HepG2 (cell line): ENCODE results near the gene PLS1. TPM values are rescaled to one million over a fixed set of nuclear protein-coding genes. Genes with fewer than 3 reads are reported as not detected.

Experiments
- ATAC-seq: fragments of 200-7000 bp; cut with Tn5 transposase; 3 replicates; pipeline ENCODE4 v1.9.1; 2020; ENCODE audit warnings: mild to moderate bottlenecking, moderate library complexity
- BruUV-seq: library from RNA; stranded (reverse); fragments of 400-500 nt; replicated peaks from 2 replicates; lab custom pipeline; 2021; lab: Mats Ljungman, UMichigan
- CTCF ChIA-PET: fragments of 300-600 bp; formaldehyde crosslinking; extraction: SDS; loops from one replicate; lab custom pipeline; 2021; ENCODE audit warnings: low total read pairs, inconsistent platforms, low intra/inter-chr PET ratio; lab: Yijun Ruan, JAX
- POLR2A ChIA-PET: fragments of 350-600 bp; sonication (Branson Sonifier 250); formaldehyde crosslinking; loops from one replicate; lab custom pipeline; 2020; ENCODE audit warnings: antibody characterized with exemption, inconsistent platforms; lab: Yijun Ruan, JAX
- DNase-seq: peaks from one replicate; pipeline ENCODE4 v3.0.0-alpha.2; 2015; ENCODE audit warnings: low spot score
- FAIRE-seq: peaks from 3 replicates; lab custom pipeline; 2011; peaks lifted over from hg19 to GRCh38; lab: Jason Lieb, UNC
- H2AFZ ChIP-seq: one replicate; pipeline ENCODE4 v1.6.1; 2011; ENCODE audit warnings: low read length, inconsistent platforms
- H3K27ac ChIP-seq: fragments of 300-600 bp; 3 replicates; pipeline ENCODE4 v1.8.0; 2011; ENCODE audit warnings: mixed run types, mild to moderate bottlenecking, mixed read lengths, low read length, inconsistent platforms; ENCODE audit not compliant: insufficient read depth; ENCODE audit errors: extremely low read length
- H3K27me3 ChIP-seq, 2 experiments: fragments of 200-600 bp in 1 of 2; 2 replicates in 1 of 2; 3 replicates in 1 of 2; pipeline versions ENCODE4 v1.6.0 to v1.8.0; 2011; ENCODE audit warnings: low read length in 2 of 2, mild to moderate bottlenecking in 2 of 2, moderate library complexity in 2 of 2, inconsistent platforms in 1 of 2; ENCODE audit not compliant: insufficient read depth in 2 of 2, control insufficient read depth in 1 of 2
- H3K36me3 ChIP-seq, 2 experiments: fragments of 200-600 bp in 1 of 2; replicated peaks in 1 of 2; 2 replicates in 1 of 2; 3 replicates in 1 of 2; pipeline versions ENCODE4 v1.5.1 to v1.8.0; 2011; ENCODE audit warnings: low read length in 2 of 2, inconsistent platforms in 1 of 2; ENCODE audit not compliant: insufficient read depth in 2 of 2, control insufficient read depth in 1 of 2
- H3K4me1 ChIP-seq: 2 replicates; pipeline ENCODE4 v1.5.1; 2012; ENCODE audit warnings: low read length, inconsistent platforms; ENCODE audit not compliant: insufficient read depth
- H3K4me2 ChIP-seq: 2 replicates; pipeline ENCODE4 v1.6.0; 2011; ENCODE audit warnings: low read depth, low read length, inconsistent platforms
- H3K4me3 ChIP-seq, 3 experiments: fragments of 200-600 bp in 1 of 3; sonication (generic), shearing (Covaris generic) in 1 of 3; replicated peaks in 1 of 3; 2 replicates each; pipeline ENCODE4 v1.5.1; 2011 to 2016; ENCODE audit warnings: low read length in 3 of 3, inconsistent platforms in 2 of 3, low read depth in 2 of 3, mild to moderate bottlenecking in 2 of 3, control low read depth in 1 of 3, mixed read lengths in 1 of 3; ENCODE audit not compliant: insufficient read depth in 1 of 3
- H3K79me2 ChIP-seq: one replicate; pipeline ENCODE4 v1.6.1; 2011; ENCODE audit warnings: low read length, inconsistent platforms; ENCODE audit not compliant: insufficient read depth
- H3K9ac ChIP-seq: 2 replicates; pipeline ENCODE4 v1.6.0; 2011; ENCODE audit warnings: mild to moderate bottlenecking, low read depth, low read length, inconsistent platforms; ENCODE audit not compliant: insufficient read depth
- H3K9me3 ChIP-seq: 2 replicates; pipeline ENCODE4 v1.5.1; 2012; ENCODE audit warnings: mild to moderate bottlenecking, low read length
- H4K20me1 ChIP-seq: 2 replicates; pipeline ENCODE4 v1.6.0; 2011; ENCODE audit warnings: inconsistent platforms, mild to moderate bottlenecking, low read length, moderate library complexity; ENCODE audit not compliant: insufficient read depth
- AHR ChIP-seq: IDR thresholded peaks from 2 replicates; pipeline ENCODE4 v1.6.1; 2018; ENCODE audit warnings: missing genetic modification reagents, missing compliant biosample characterization
- ELF3 ChIP-seq: IDR thresholded peaks from 2 replicates; pipeline ENCODE4 v1.6.1; 2016; ENCODE audit warnings: missing genetic modification reagents, missing compliant biosample characterization
- FIP1L1 ChIP-seq: fragments of 200-400 bp; formaldehyde crosslinking; IDR thresholded peaks from 2 replicates; pipeline ENCODE4 v1.6.1; 2018; ENCODE audit warnings: low read depth, mild to moderate bottlenecking, low read length, moderate library complexity, borderline replicate concordance; ENCODE audit not compliant: insufficient read depth
- NRL ChIP-seq: sonication (generic); formaldehyde crosslinking; IDR thresholded peaks from 2 replicates; pipeline ENCODE4 v1.5.0; 2020; ENCODE audit warnings: missing genetic modification reagents, mild to moderate bottlenecking, moderate library complexity, borderline replicate concordance
- RFX1 ChIP-seq: fragments of 450-650 bp; IDR thresholded peaks from 2 replicates; pipeline ENCODE4 v1.6.1; 2017
- SMAD9 ChIP-seq: sonication (generic); formaldehyde crosslinking; IDR thresholded peaks from 2 replicates; pipeline ENCODE4 v1.5.1; 2020; ENCODE audit warnings: mild to moderate bottlenecking, missing genetic modification reagents
- SUZ12 ChIP-seq: fragments of 150-350 bp; IDR thresholded peaks from 2 replicates; pipeline ENCODE4 v1.6.1; 2014; ENCODE audit warnings: low read depth, low read length
- TBX2 ChIP-seq: sonication (generic); formaldehyde crosslinking; IDR thresholded peaks from 2 replicates; pipeline ENCODE4 v1.5.0; 2020; ENCODE audit warnings: missing genetic modification reagents, mild to moderate bottlenecking, borderline replicate concordance
- ZBTB7B ChIP-seq: sonication (generic); formaldehyde crosslinking; IDR thresholded peaks from 2 replicates; pipeline ENCODE4 v1.4.0; 2020; ENCODE audit warnings: missing genetic modification reagents
- ZFP36L1 ChIP-seq: sonication (generic); formaldehyde crosslinking; IDR thresholded peaks from 2 replicates; pipeline ENCODE4 v1.8.0; 2022; ENCODE audit warnings: mild to moderate bottlenecking, missing genetic modification reagents, moderate library complexity
- ZNF431 ChIP-seq: sonication (generic); formaldehyde crosslinking; IDR thresholded peaks from 2 replicates; pipeline ENCODE4 v1.9.0; 2022; ENCODE audit warnings: missing genetic modification reagents, low read depth, mild to moderate bottlenecking, borderline replicate concordance
- ZNF674 ChIP-seq: sonication (generic); formaldehyde crosslinking; IDR thresholded peaks from 2 replicates; pipeline ENCODE4 v1.5.0; 2020; ENCODE audit warnings: low read depth, mild to moderate bottlenecking, missing genetic modification reagents
- ZSCAN9 ChIP-seq: IDR thresholded peaks from 2 replicates; pipeline ENCODE4 v1.6.1; 2016; ENCODE audit warnings: borderline replicate concordance
- WGBS: methylation state at CpG from one replicate; pipeline ENCODE4 v1.1.6; 2017; ENCODE audit warnings: low lambda C conversion rate; 5-methylcytosine and 5-hydroxymethylcytosine counted together
- in situ Hi-C: cut with HindIII; loops from 2 replicates; pipeline ENCODE4 v1.10.0; 2017; ENCODE audit warnings: low pct_unique_long_range_greater_than_20kb; ENCODE audit not compliant: extremely low pct_ligation_motif_present
- intact Hi-C: fragments of 100-400 bp; cut with micrococcal nuclease; formaldehyde crosslinking; loops from one replicate; pipeline ENCODE4 v1.10.0; 2022; ENCODE audit not compliant: unreplicated experiment
- polyA plus RNA-seq, 8 experiments: library from polyadenylated mRNA; depleted of rRNA in 3 of 8; stranded (reverse) in 7 of 8; unstranded in 1 of 8; fragments of >200 nt; fragmentation: Illumina TruSeq in 4 of 8; extraction: Trizol in 4 of 8; gene quantifications; 2 replicates each; pipeline versions ENCODE4 v1.2.1 to v1.2.3, GENCODE V29; 2011 to 2016; ENCODE audit warnings: low read depth in 4 of 8, missing spikeins in 1 of 8, mixed read lengths in 1 of 8; ENCODE audit not compliant: insufficient read depth in 1 of 8
- total RNA-seq, 5 experiments: library from RNA; depleted of rRNA; stranded (reverse); fragments of >200 nt; fragmentation: Illumina TruSeq; extraction: Trizol; gene quantifications; 2 replicates each; pipeline ENCODE4 v1.2.3, GENCODE V29; 2016; ENCODE audit warnings: low read depth in 1 of 5
- TF ChIP-seq, protein P1 (sequence below): sonication (generic); formaldehyde crosslinking; IDR thresholded peaks from 2 replicates; pipeline ENCODE4 v1.4.0; 2020; ENCODE audit warnings: mild to moderate bottlenecking, missing genetic modification reagents
- TF ChIP-seq, protein P2 (sequence below): sonication (generic); formaldehyde crosslinking; IDR thresholded peaks from 2 replicates; pipeline ENCODE4 v1.4.0; 2020; ENCODE audit warnings: missing genetic modification reagents

PLS1 gene
- total and polyA plus RNA-seq, 2 of the 13 experiments (the other 11 are each of a cell fraction or from before 2014, with no cell fraction given): 11.2 to 21.1 TPM

- peak; percentile 6; the same call in 2 of the 3 replicates for ATAC-seq
- WGBS: under 1% methylated on average over 10 of the region's 10 CpGs
- POLR2A ChIA-PET: interaction anchor here (0.8 to 1.7 kb wide), 6 partner anchors 8 to 278 kb away, joined by 3 to 8 read pairs (median 5); partner anchors contain the start of genes ATR, PLS1 and U2SURP
- Histone ChIP-seq H3K9ac (peak overlapping the region; percentile 87), H3K9me3 (no peaks in the 10 kb centered on the region), H2AFZ (peak overlapping the region; percentile 97), H4K20me1 (no peaks in the 10 kb centered on the region; the same call in 1 of the 2 replicates)
- no peak for DNase-seq
- intact Hi-C loops: loop anchor here (5.0 kb wide), 1 partner anchor 279 kb away; the partner anchor contains the start of gene U2SURP
- no peak for TF ChIP-seq FIP1L1
- TF ChIP-seq ZSCAN9 (CRISPR knock-in tag): 0 out of 2 replicates have a peak, but pooled peaks have one; percentile 8
- TF ChIP-seq RFX1: no peak
- no peak for TF ChIP-seq TBX2 (CRISPR knock-in tag)
- TF ChIP-seq, protein P1, sequence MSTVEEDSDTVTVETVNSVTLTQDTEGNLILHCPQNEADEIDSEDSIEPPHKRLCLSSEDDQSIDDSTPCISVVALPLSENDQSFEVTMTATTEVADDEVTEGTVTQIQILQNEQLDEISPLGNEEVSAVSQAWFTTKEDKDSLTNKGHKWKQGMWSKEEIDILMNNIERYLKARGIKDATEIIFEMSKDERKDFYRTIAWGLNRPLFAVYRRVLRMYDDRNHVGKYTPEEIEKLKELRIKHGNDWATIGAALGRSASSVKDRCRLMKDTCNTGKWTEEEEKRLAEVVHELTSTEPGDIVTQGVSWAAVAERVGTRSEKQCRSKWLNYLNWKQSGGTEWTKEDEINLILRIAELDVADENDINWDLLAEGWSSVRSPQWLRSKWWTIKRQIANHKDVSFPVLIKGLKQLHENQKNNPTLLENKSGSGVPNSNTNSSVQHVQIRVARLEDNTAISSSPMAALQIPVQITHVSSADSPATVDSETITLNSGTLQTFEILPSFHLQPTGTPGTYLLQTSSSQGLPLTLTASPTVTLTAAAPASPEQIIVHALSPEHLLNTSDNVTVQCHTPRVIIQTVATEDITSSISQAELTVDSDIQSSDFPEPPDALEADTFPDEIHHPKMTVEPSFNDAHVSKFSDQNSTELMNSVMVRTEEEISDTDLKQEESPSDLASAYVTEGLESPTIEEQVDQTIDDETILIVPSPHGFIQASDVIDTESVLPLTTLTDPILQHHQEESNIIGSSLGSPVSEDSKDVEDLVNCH (CRISPR knock-in tag): no peak
- peak; percentile 10; the same call in 1 of the 2 replicates for TF ChIP-seq ELF3 (CRISPR knock-in tag)
- TF ChIP-seq AHR (CRISPR knock-in tag): no peak
- TF ChIP-seq ZNF674: no peak
- TF ChIP-seq ZBTB7B (CRISPR knock-in tag): no peak
- TF ChIP-seq, protein P2, sequence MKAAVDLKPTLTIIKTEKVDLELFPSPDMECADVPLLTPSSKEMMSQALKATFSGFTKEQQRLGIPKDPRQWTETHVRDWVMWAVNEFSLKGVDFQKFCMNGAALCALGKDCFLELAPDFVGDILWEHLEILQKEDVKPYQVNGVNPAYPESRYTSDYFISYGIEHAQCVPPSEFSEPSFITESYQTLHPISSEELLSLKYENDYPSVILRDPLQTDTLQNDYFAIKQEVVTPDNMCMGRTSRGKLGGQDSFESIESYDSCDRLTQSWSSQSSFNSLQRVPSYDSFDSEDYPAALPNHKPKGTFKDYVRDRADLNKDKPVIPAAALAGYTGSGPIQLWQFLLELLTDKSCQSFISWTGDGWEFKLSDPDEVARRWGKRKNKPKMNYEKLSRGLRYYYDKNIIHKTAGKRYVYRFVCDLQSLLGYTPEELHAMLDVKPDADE (CRISPR knock-in tag): no peak
- no peak for TF ChIP-seq NRL (CRISPR knock-in tag)
- 0 out of 2 replicates have a peak, but pooled peaks have one; percentile 8 for TF ChIP-seq ZNF431 (CRISPR knock-in tag)
- no peak for TF ChIP-seq ZFP36L1 (CRISPR knock-in tag)
- TF ChIP-seq SMAD9 (CRISPR knock-in tag): no peak
- TF ChIP-seq SUZ12: no peak
- TF ChIP-seq, all 625 proteins: peak for 3
- no peaks in the 10 kb centered on the region for H3K36me3 ChIP-seq
- H3K27ac ChIP-seq: peak overlapping the region; percentile 46
- H3K4me3 ChIP-seq: peak overlapping the region; percentile 82 to 97 (median 96)
- no peak for FAIRE-seq
- CTCF ChIA-PET: no interaction called here
- H3K27me3 ChIP-seq: no peaks in the 10 kb centered on the region; a peak in 1 of 5 replicates
- in situ Hi-C loops: no loop called here
- no TSS peak for BruUV-seq
- H3K4me1 ChIP-seq: peaks cover 18% of the 10 kb centered on the region
- peaks cover 22% of the 10 kb centered on the region for H3K79me2 ChIP-seq
- H3K4me2 ChIP-seq: peak overlapping the region; percentile 86
These were observed 127.4 kb downstream of the PLS1 start for GRCh38 chr3:142723665-142723967.
